ENCODE results near the gene TSN. TPM values are rescaled to one million over a fixed set of nuclear protein-coding genes. Genes with fewer than 3 reads are reported as not detected.
"Not testable (repeated sequence)": the region's sequence is repeated elsewhere in the genome, so short reads cannot be mapped to it uniquely, and the experiment has no call there.

The TSN gene
- 22.0 and 30.0 TPM in 2 replicates for total RNA-seq (2014; rRNA removed; shearing (Covaris generic))

DNA sequence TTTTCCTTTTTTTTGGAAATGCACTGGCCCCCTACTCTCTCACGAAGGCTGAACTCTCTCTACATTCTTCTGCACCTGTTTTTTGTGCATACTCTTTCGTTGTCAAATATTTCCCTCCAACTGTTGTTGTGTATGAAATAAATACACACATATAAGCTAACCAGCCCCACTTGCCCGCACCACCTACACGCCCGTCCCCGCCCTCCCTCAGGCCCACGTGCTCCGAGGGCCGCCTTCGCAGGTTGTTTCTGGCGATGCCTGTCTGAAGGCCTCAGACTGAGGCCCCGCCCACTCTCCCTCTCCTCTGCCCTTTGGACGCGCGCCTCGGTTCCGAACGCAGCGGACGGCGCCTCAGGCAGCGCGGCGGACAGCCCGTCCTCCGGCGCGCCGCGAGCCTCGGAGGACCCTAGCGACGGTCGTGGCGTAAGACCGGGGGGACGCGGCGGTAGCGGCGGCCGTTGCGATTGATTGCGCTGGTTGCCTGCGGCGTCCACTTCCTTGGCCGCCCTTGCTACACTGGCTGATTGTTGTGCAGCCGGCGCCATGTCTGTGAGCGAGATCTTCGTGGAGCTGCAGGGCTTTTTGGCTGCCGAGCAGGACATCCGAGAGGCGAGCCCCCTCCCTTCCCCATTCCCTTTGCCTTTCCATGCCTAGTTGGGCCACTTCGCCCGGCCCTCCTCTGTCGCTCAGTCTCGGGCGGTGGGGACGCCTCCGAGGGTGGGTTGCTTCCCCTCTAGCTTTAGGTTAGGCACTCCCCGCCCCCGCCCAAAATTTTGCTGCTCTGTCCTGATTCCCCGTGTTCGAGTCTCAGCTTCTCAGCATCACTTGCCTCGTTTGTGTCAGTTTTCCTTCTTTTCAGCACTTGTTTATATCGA is at the start of gene TSN:
TSS of gene TSN (plus strand) at position 415 of the 875 bp plus-strand sequence. CDS start at position 544, 129 bp downstream.
- peak; percentile 98 for DNase-seq (ENCODE audit: low spot score)
- in situ Hi-C loops (cut with HindIII; ENCODE audit: low sequenced_read_pairs): no loop called here

DNA sequence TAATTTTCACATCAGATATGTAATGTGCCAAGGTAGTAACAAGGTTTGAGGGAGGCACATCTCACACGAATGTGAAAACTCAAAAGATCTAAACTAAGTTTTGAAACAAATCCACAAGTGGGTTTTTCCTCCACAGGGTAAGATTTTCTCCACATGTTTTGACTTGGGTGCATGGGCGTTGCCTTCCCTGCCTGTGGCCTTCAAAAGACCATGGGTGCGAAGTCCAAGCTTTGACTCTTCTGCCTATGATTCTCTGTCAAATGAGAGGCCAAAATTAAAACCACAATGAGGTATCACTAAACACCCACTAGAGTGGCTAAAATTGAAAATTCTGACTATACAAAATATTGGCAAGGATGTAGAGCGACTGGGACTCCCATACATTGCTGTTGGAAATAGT is 49.5 kb upstream of the TSN start:
- no peak for DNase-seq (ENCODE audit: low spot score)
- in situ Hi-C loops (cut with HindIII; ENCODE audit: low sequenced_read_pairs): no loop called here

DNA sequence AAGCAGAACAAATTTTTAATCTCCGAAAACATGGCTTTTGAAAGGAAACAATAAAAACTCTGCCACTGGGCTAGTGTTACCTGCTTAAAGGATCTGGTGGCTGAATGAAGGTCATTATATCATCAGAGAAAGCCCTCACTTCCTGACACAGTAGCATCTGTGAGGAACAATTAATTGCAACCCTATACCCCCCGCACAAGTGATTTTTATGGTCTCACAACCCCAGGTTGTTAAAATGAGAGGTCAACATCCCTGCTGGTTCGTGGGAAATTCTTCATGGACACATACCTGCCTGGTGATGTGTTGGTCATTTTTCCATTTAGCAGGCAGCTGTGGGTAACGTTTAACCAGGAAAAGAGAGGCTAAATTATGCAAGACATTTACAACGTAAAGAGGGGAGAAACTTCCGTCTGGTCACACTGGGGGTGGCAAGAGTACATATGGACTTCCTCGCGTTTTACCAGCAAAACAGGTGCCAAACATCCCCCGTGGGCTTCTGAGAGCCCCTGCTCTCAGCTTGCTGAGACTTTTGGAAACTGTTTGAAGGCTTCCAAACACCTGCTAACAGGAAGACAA is 48.0 kb upstream of the TSN start:
- in situ Hi-C loops (cut with HindIII; ENCODE audit: low sequenced_read_pairs): no loop called here
- no peak for DNase-seq (ENCODE audit: low spot score)

DNA sequence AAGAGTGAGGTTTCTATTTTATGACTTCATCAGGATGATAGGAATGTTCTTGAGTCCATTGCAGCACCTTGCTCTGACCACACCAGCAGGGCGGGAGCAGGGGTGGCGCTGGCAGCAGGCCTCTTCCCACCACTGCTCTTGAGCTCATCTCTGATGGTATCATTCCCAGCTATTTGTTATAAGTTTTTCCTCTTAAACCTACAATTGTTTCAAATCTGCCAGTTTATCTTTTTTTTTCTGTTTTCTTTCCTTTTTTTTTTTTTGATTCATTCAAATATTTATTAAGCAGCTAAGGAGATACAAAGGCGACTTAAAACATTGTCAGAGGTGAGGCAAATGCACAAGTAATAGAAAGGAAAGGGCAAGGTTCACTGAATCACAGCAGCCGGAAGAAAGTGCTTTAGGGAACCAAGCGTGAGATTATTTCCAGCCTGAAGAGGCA is 47.5 kb upstream of the TSN start:
- in situ Hi-C loops (cut with HindIII; ENCODE audit: low sequenced_read_pairs): no loop called here
- no peak for DNase-seq (ENCODE audit: low spot score)

DNA sequence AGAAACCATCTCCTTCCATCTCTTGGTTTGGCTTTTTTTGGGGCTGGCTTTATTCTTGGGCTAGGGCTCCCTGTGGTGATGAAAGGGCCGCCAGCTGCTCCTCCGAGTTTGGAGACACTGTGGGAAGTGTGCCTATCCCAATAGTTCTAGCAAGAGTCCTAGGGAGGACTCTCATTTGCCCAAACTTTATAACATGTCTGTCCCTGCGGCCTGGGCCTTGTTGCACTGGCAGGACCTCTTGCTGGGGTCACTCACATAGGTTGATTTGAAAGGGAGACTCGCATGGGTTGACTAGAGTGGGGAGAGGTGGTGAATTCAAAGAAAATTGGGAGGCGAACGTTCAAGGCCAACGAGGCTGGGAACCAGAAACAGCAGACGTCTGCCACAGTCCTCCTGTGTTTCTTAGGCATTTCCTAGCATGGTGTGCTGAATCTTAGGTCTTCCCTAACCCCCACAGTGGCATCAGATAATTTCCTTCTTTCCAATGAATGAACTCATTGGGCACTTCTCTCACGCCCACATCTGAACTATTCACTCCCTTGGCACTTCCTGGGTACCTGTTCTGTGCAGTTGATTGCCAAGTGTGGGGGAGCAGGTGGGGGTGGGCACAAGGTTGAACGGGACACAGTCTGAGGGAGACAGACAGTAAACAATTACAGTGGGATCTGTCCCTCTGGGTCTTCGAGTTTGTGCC is 45.5 kb upstream of the TSN start:
- in situ Hi-C loops (cut with HindIII; ENCODE audit: low sequenced_read_pairs): no loop called here
- DNase-seq (ENCODE audit: low spot score): no peak

DNA sequence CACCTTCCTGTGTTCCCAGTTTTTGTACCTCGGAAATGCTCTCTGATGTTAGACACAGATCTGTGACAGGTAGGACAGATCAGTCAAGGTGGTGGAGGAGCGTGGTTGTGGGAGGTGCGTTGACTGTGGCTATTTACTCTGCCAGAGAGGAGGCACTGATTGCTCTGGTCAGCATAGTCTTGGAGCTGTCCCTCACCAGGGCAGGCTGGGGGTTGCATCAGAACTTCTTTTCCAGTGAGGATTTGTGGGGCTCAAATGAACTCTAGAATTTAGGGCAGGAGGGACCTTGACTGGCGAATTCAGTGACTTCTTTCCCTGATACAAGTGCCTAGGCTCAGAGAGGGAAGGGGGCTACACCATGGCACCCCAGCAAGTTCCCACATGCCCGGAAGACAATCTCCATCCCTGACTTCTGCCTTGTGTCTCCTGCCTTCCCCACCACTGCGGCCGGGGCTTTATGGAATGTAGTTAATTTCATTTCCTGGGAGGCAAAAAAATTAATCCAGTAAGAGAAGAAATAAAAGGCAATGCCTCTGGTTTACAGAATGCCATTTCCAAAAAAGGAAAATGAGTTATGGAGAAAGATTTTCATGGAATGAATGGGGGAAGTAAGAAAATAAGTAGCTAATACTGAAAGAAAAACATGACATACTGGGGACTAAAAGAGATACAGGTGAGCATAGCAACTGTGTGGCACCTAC is 44.8 kb upstream of the TSN start:
- in situ Hi-C loops (cut with HindIII; ENCODE audit: low sequenced_read_pairs): no loop called here
- no peak for DNase-seq (ENCODE audit: low spot score)

DNA sequence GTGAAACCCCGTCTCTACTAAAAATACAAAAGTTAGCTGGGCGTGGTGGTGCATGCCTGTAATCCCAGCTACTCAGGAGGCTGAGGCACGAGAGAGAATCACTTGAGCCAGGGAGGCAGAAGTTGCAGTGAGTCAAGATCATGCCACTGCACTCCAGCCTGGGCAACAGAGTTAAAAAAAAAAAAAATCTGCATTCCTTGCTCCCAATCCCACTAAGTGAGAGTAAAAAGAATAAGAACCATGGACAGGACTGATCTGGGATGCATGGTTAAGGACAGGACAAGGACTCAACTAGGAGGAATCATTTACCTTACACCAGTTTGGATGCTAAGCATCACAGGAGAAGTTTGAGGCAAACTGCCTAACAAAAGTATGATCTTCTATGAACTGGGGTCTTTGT is 44.0 kb upstream of the TSN start:
- in situ Hi-C loops (cut with HindIII; ENCODE audit: low sequenced_read_pairs); DNase-seq (ENCODE audit: low spot score): not testable (repeated sequence)

DNA sequence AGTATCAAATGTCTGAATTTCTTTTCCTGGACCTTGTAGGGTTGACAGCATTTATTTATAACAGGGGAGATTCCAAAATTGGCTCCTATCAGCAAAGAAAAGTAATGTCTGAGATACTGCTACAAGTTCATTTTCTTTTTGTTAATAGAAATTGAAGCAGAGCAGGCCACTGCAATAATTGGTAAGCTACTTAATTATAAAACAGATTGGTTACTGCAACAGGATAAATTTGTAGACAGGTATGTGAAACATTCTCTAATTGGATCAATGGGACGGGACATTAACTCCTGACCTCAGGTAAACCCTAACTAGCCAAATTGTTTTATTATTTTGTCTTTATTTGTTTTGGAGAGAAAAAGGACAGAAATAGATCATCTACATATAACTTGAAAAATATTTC is 39.3 kb upstream of the TSN start:
- in situ Hi-C loops (cut with HindIII; ENCODE audit: low sequenced_read_pairs): no loop called here
- no peak for DNase-seq (ENCODE audit: low spot score)

DNA sequence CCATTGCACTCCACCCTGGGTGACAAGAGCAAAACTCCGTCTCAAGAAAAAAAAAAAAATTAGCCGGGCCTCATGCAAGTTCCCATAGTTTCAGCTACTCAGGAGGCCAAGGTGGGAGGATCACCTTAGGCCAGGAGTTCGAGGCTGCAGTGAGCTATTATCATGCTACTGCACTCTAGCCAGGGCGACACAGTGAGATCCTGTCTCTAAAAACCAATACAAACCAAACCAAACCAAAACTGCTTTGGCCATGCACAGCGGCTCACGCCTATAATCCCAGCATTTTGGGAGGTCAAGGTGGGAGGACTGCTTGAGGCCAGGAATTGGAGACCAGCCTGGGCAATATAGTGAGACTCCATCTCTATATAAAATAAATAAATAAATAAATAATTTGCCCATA is 37.9 kb upstream of the TSN start:
- in situ Hi-C loops (cut with HindIII; ENCODE audit: low sequenced_read_pairs): no loop called here
- DNase-seq (ENCODE audit: low spot score): no peak

DNA sequence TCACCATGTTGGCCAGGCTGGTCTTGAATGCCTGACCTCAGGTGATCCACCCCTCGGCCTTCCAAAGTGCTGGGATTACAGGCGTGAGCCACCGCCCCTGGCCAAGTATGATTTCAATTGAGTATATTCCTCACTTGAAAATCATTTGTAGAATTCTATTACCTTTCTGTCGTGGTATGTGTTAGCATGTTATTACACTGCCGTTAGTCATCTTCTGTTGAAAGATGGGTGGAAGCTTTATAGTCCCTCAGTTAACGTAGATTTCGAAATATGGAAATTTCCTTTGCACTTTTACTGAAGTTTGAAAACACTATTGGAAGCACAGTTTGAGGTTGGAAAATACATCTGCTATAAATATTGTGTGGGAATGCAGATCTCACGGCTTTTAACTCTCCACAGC is 33.5 kb upstream of the TSN start:
- no peak for DNase-seq (ENCODE audit: low spot score)
- in situ Hi-C loops (cut with HindIII; ENCODE audit: low sequenced_read_pairs): no loop called here

DNA sequence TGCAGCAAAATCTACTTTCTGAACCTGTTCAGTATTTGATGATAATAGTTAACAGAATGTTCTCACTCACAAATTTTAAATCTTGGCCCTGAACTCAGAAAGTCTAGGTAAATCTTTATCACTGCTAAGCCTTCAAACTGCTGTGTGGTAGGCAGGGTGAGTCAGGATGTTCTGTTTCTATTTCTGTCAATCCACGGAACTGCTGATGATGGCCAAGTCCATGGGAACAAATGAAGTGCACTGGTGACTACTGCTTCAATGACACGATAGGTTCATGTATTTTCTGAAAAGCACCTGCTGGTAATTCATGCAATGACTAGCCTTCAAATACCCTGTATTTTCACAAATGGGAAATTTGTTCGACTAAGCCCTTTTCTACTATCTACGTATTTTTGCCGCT is 33.0 kb upstream of the TSN start:
- DNase-seq (ENCODE audit: low spot score): no peak
- in situ Hi-C loops (cut with HindIII; ENCODE audit: low sequenced_read_pairs): no loop called here

DNA sequence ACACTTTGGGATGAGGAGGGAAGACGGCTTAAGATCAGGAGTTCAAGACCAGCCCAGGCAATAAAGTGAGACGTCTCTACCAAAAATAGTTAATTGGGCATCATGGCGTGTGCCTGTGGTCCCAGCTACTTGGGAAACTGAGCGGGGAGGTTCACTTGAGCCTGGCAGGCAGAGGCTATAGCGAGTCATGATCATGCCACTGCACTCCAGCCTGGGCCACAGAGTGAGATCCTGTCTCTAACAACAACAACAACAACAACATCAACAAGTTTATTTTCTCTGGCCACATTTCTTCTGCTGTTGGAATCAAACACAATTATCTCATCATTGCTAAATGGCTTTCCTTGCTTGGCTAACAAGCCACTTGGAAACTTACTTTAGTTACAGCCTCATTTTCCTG is 32.1 kb upstream of the TSN start:
- no peak for DNase-seq (ENCODE audit: low spot score)
- in situ Hi-C loops (cut with HindIII; ENCODE audit: low sequenced_read_pairs): no loop called here

DNA sequence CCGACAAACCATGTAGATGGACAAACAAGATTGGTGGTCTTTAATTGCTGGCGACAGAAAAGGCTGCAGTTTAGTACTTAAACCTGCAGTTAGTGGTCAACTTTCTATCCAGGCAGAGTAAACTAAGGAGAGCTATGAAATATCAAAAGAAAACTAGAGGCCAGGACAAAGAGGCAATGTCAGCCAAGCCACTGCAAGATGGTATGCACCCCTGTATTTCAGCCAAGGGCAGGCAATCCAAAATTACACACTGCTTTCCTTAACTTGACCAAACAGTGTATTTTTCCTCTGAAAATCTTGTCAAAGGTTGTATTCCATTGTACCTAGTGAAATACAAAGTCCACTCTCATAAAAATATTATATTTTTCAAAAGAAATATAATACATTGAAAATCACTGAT is 28.1 kb upstream of the TSN start:
- no peak for DNase-seq (ENCODE audit: low spot score)
- in situ Hi-C loops (cut with HindIII; ENCODE audit: low sequenced_read_pairs): no loop called here

DNA sequence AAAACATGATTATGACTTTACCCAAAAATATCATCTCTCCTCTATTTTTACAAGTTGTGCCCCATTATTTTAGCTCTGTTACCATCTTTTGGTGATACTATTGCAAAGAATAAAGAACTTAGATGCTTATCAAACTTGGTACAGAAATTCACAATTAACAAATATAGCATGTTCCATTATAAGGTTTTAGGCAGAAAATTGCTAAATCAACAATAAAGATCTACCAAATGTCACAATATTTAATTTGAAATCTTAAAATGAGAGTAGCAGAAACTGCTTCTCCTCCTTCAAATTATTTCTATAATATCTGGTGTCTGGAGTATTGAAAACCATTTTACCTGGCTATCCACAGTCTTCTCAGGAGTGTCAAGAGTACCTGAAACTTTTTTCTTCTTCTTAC is 27.5 kb upstream of the TSN start:
- no peak for DNase-seq (ENCODE audit: low spot score)
- in situ Hi-C loops (cut with HindIII; ENCODE audit: low sequenced_read_pairs): no loop called here

DNA sequence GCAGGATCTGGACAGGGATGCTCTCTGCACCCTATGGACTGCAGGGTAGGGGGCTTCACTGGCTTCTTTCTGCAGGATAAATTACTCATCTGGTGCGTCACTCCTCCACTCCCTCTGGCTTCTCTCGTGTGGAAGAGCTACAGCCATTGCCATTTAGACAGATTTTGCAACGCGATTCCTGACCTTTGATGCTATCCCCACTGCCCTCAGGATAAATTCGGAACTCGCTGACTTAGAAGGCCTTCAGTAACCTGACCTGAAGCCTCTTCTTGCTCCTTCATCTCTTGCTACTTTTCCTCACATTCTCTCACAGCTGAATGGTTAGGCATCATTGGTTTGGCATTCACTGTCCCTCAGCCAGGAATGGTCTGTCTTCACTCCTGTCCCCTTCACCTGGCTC is 24.1 kb upstream of the TSN start:
- no peak for DNase-seq (ENCODE audit: low spot score)
- in situ Hi-C loops (cut with HindIII; ENCODE audit: low sequenced_read_pairs): no loop called here

DNA sequence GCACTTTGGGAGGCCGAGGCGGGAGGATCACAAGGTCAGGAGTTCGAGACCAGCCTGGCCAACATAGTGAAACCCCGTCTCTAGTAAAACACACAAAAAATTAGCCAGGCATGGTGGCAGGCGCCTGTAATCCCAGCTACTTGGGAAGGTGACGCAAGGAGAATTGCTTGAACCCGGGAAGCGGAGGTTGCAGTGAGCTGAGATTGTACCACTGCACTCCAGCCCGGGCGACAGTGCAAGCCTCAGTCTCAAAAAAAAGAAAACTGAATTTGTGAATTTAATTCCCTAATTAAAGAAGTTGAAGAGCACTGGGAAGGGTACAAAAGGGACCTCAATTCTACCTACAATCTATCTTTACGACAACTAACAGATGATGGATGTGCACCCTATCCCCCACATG is 20.9 kb upstream of the TSN start:
- DNase-seq (ENCODE audit: low spot score); in situ Hi-C loops (cut with HindIII; ENCODE audit: low sequenced_read_pairs): not testable (repeated sequence)

DNA sequence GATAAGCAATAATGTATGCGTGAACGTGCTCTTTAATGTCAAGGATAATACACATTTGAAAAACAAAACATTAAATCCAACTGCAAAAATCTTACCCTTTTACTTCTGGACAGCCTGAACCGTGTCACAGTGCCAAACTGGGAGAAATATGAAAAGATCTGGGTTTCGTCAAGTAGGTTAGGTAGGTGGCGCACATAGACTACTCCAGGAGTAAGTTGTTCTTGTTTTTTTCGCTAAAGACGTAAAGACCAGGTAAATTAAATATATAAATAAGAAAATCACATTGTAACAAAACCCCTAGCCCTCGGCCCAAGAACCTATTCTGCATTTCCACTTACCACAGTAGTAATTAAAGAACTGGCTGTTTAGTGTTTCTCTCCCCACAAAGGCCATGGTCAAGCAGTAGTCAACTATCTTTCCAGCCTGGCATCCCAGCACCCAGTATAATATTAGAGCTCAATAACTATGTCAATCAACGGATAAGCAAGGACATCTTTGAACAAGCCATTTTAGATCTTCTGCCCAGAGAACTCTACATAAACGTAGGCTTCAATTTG is 19.9 kb upstream of the TSN start:
- peak; percentile 17 for DNase-seq (ENCODE audit: low spot score)
- in situ Hi-C loops (cut with HindIII; ENCODE audit: low sequenced_read_pairs): no loop called here

DNA sequence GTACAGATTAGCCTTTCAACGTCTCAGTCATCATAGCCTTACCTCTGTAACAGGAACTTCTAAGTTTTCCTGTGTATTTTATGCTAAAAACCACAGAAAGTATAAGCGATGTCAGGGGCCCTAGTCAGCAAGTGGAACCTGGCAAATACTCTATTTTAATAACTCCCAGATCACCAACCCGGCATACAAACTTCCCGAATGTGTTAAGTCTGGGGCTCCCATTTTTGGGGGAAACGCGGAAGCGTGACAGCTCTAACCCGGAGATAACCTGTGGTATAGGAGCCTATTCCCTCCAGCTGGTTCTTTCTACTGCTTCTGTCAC is 19.4 kb upstream of the TSN start:
- DNase-seq (ENCODE audit: low spot score): peak; percentile 47
- in situ Hi-C loops (cut with HindIII; ENCODE audit: low sequenced_read_pairs): no loop called here

DNA sequence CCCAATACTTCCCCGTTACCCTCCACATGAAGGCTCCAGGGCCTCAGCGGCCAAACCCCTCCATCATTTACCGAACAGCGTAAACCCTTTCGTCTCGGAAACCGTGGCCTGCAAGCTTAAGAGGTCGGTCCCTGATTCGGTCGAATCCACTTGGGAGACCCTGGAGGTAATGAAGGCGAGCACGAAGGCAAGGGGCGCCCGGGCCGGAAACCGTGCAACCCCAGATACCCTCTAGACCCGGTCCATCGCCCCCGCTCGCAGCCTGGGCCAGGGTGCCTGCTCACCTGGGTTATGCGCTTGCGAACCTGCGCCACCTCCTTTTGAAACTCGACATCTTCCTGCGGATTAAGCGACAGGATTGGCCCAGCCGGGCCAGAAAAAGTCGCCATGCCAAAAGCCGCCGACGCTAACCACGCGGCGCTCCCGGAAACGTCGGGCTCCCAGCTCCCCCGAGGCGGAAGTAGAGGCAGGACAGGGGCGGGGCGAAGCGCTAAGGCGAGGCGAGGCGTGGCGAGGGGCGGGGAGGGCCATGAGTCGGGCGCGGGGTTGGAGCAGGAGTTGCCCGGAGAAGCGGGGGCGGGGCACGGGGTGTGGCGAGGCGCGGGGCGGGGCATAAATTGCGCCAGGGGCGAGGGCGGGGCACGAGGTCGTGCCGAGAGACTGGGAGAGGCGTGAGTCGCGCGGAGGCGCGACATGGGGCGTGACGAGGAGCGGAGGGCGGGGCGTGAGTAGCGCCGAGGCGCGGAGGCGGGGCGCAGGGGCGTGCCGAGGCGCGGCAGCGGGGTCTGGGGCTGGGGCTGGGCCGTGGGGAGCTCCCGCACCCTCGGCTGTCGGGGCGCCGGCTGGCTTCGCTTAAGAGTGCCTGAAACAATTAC is 18.8 kb upstream of the TSN start, which contains the start of gene NIFK:
TSS of gene NIFK (minus strand) at position 414 of the 875 bp plus-strand sequence. CDS start at position 389, 25 bp downstream.
- peak; percentile 97 for DNase-seq (ENCODE audit: low spot score)
- in situ Hi-C loops (cut with HindIII; ENCODE audit: low sequenced_read_pairs): no loop called here
